ENCODE results near the gene MYCN.
"Not testable (repeated sequence)": the region's sequence is repeated elsewhere in the genome, so short reads cannot be mapped to it uniquely, and the experiment has no call there.

MYCN gene

DNA sequence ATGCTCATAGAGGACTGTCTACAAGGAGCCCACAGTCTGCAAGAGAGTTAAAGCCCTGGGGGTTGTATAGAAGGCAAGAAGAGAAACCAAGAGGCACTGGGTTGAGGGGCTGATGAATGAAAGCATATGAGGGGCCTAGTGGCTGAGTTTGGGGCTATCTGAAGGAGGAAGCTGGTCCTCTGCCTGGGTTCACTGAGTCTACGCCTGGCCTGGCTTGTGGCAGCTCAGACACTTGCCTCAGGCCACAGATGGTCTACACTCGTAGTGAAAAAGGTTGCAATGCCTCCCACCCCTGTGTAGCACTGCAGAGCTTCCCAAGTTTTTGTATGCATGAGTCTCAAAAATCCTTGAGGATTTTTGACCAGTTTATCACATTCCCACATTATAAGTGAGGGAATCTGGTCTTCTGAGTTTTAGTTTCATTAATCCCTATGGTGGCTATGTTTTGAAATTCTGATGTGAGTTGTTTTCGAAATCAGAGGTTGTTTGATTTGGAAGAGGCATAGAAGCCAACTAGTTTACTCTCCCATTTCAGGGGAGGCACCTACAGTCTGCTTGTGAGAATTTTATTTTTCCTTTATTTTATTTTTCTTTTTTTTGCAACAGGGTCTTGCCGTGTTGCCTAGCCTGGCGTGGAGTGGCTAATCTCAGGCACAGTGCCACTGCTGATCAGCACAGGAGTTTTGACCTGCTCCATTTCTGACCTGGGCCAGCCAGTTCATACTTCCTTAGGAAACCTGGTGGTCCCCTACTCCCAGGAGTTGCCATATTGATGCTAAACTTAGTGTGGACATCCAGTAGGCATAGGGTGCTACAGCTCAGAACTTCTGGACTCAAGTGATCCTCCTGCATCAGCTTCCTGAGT is 10.0 kb downstream of the MYCN start:
- H3K27me3 ChIP-seq (ENCODE audit: insufficient read depth, poor library complexity, severe bottlenecking), result no peaks in the 10 kb centered on the region
- ATAC-seq (ENCODE audit: low read depth), result no peak
- TF ChIP-seq CTCF (IDR thresholded peaks at IDR 0.05; ENCODE audit: poor library complexity, severe bottlenecking), result no peak
- H3K4me1 ChIP-seq (ENCODE audit: insufficient read depth, poor library complexity, severe bottlenecking), result no peaks in the 10 kb centered on the region
- H3K27ac ChIP-seq (ENCODE audit: poor library complexity, severe bottlenecking), result no peak overlapping the region
- DNase-seq (ENCODE audit: low spot score), result no peak
- no peak overlapping the region for H3K4me3 ChIP-seq (ENCODE audit: severe bottlenecking)
- no peaks in the 10 kb centered on the region for H3K9me3 ChIP-seq (ENCODE audit: severe bottlenecking)
- H3K36me3 ChIP-seq (ENCODE audit: low read depth), result no peaks in the 10 kb centered on the region

- DNase-seq (ENCODE audit: low spot score); H3K9me3 ChIP-seq (ENCODE audit: severe bottlenecking); ATAC-seq (ENCODE audit: low read depth); H3K36me3 ChIP-seq (ENCODE audit: low read depth); H3K27ac ChIP-seq (ENCODE audit: poor library complexity, severe bottlenecking); H3K4me3 ChIP-seq (ENCODE audit: severe bottlenecking); H3K27me3 ChIP-seq (ENCODE audit: insufficient read depth, poor library complexity, severe bottlenecking); H3K4me1 ChIP-seq (ENCODE audit: insufficient read depth, poor library complexity, severe bottlenecking): not testable (repeated sequence)
These were observed 11.6 kb downstream of the MYCN start for GRCh38 chr2:15951936-15952335.

GRCh38 chr2:15952451-15953146 is 12.2 kb downstream of the MYCN start:
- H3K9me3 ChIP-seq (ENCODE audit: severe bottlenecking), result no peaks in the 10 kb centered on the region
- H3K27me3 ChIP-seq (ENCODE audit: insufficient read depth, poor library complexity, severe bottlenecking), result no peaks in the 10 kb centered on the region
- no peak for TF ChIP-seq CTCF (IDR thresholded peaks at IDR 0.05; ENCODE audit: poor library complexity, severe bottlenecking)
- no peaks in the 10 kb centered on the region for H3K36me3 ChIP-seq (ENCODE audit: low read depth)
- no peak for ATAC-seq (ENCODE audit: low read depth)
- DNase-seq (ENCODE audit: low spot score), result no peak
- no peak overlapping the region for H3K4me3 ChIP-seq (ENCODE audit: severe bottlenecking)
- H3K4me1 ChIP-seq (ENCODE audit: insufficient read depth, poor library complexity, severe bottlenecking), result no peaks in the 10 kb centered on the region
- no peak overlapping the region for H3K27ac ChIP-seq (ENCODE audit: poor library complexity, severe bottlenecking)

GRCh38 chr2:15953147-15953630 is 12.8 kb downstream of the MYCN start:
- H3K4me3 ChIP-seq (ENCODE audit: severe bottlenecking), result no peak overlapping the region
- no peak for TF ChIP-seq CTCF (IDR thresholded peaks at IDR 0.05; ENCODE audit: poor library complexity, severe bottlenecking)
- H3K27ac ChIP-seq (ENCODE audit: poor library complexity, severe bottlenecking), result no peak overlapping the region

DNA sequence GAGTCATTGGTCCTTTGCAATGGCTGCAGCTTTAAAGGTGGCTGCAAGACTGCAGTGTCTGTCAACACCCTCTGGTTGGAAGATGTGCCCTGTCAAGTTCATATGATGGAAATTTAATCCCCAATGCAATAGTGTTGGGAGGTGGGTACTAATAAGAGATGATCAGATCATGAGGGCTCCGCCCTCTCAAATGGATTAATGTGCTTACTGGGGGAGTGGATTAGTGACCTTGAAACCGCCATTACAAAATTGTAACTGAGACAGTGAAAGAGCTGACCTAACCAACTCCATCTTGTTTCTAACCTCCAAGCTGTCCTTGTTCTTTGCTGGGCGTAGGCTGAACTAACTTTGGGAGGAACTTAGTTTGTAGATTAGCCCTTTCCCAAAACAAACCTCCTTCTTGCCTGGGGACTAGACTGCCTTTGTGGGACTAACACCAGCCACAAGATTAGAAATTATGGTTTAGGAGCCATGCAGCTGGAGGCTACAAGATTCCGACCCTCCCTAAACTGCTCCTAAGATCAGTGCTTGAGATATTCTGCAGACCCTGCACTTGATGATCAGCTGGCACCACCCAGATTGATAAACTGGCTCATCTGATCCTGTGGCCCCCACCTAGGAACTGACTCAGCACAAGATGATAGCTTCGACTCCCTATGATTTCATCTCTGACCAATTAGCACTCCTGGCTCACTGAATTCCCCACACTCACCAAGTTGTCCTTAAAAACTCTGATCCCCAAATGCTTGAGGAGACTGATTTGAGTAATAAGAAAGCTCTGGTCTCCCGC is 13.7 kb downstream of the MYCN start:
- no peaks in the 10 kb centered on the region for H3K9me3 ChIP-seq (ENCODE audit: severe bottlenecking)
- H3K27ac ChIP-seq (ENCODE audit: poor library complexity, severe bottlenecking), result no peak overlapping the region
- TF ChIP-seq CTCF (IDR thresholded peaks at IDR 0.05; ENCODE audit: poor library complexity, severe bottlenecking), result no peak
- DNase-seq (ENCODE audit: low spot score) (no peak), ATAC-seq (ENCODE audit: low read depth) (no peak)
- H3K4me3 ChIP-seq (ENCODE audit: severe bottlenecking), result no peak overlapping the region
- H3K4me1 ChIP-seq (ENCODE audit: insufficient read depth, poor library complexity, severe bottlenecking), result no peaks in the 10 kb centered on the region
- H3K27me3 ChIP-seq (ENCODE audit: insufficient read depth, poor library complexity, severe bottlenecking), result no peaks in the 10 kb centered on the region
- no peaks in the 10 kb centered on the region for H3K36me3 ChIP-seq (ENCODE audit: low read depth)

More at GRCh38 chr2:15953147-15953630, 12.8 kb downstream of the MYCN start:
- ATAC-seq (ENCODE audit: low read depth), result no peak
- Histone ChIP-seq H3K36me3 (ENCODE audit: low read depth) (no peaks in the 10 kb centered on the region), H3K27me3 (ENCODE audit: insufficient read depth, poor library complexity, severe bottlenecking) (no peaks in the 10 kb centered on the region), H3K9me3 (ENCODE audit: severe bottlenecking) (no peaks in the 10 kb centered on the region), H3K4me1 (ENCODE audit: insufficient read depth, poor library complexity, severe bottlenecking) (no peaks in the 10 kb centered on the region)
- no peak for DNase-seq (ENCODE audit: low spot score)
